HepG2 (cell line): ENCODE data around the gene ATL2. TPM values are rescaled to one million over a fixed set of nuclear protein-coding genes. Genes with fewer than 3 reads are reported as not detected.

ENCODE experiments used
- CSRNP2 ChIP-seq: sonication (generic); formaldehyde crosslinking; conservative IDR thresholded peaks from 2 replicates; pipeline ENCODE4 v1.8.0; 2022; ENCODE audit warnings: low read depth, missing genetic modification reagents
- EZH2 ChIP-seq: conservative IDR thresholded peaks from 2 replicates; pipeline ENCODE4 v1.6.1; 2012; ENCODE audit warnings: mild to moderate bottlenecking, low read depth, low read length, moderate library complexity
- GFI1 ChIP-seq: sonication (generic); formaldehyde crosslinking; IDR thresholded peaks from 2 replicates; pipeline ENCODE4 v1.5.0; 2020; ENCODE audit warnings: missing genetic modification reagents, mild to moderate bottlenecking, borderline replicate concordance
- GTF2F1 ChIP-seq: fragments of 150-350 bp; IDR thresholded peaks from 2 replicates; pipeline ENCODE4 v1.6.1; 2014; ENCODE audit warnings: low read length
- RBM39 ChIP-seq: fragments of 200-400 bp; formaldehyde crosslinking; IDR thresholded peaks from one replicate; pipeline ENCODE4 v1.6.1; 2018; ENCODE audit warnings: antibody characterized with exemption, mild to moderate bottlenecking, low read depth, low read length; ENCODE audit not compliant: poor library complexity, severe bottlenecking
- RFX5 ChIP-seq: IDR thresholded peaks from 2 replicates; pipeline ENCODE4 v1.6.1; 2011; ENCODE audit warnings: low read depth, low read length, improper control_type of control experiment
- SALL2 ChIP-seq: sonication (generic); formaldehyde crosslinking; IDR thresholded peaks from 2 replicates; pipeline ENCODE4 v1.8.1; 2023; ENCODE audit warnings: mild to moderate bottlenecking, missing genetic modification reagents, inconsistent platforms
- STAG1 ChIP-seq: sonication (generic); formaldehyde crosslinking; IDR thresholded peaks from 2 replicates; pipeline ENCODE4 v1.4.0; 2020; ENCODE audit warnings: missing genetic modification reagents
- TFDP1 ChIP-seq: IDR thresholded peaks from 2 replicates; pipeline ENCODE4 v1.6.1; 2016; ENCODE audit warnings: missing compliant biosample characterization, missing genetic modification reagents, borderline replicate concordance
- THAP9 ChIP-seq: sonication (generic); formaldehyde crosslinking; IDR thresholded peaks from 2 replicates; pipeline ENCODE4; 2020; ENCODE audit warnings: missing genetic modification reagents, mild to moderate bottlenecking, borderline replicate concordance
- ZBTB44 ChIP-seq: sonication (generic); formaldehyde crosslinking; IDR thresholded peaks from 2 replicates; pipeline ENCODE4 v1.4.0; 2020; ENCODE audit warnings: missing genetic modification reagents
- ZFP37 ChIP-seq: sonication (generic); formaldehyde crosslinking; IDR thresholded peaks from 2 replicates; pipeline ENCODE4 v1.4.0; 2020; ENCODE audit warnings: missing genetic modification reagents, borderline replicate concordance
- ZNF275 ChIP-seq: sonication (generic); formaldehyde crosslinking; IDR thresholded peaks from 2 replicates; pipeline ENCODE4 v1.8.0; 2022; ENCODE audit warnings: missing genetic modification reagents, mild to moderate bottlenecking, inconsistent platforms, borderline replicate concordance
- ZNF414 ChIP-seq: sonication (generic); formaldehyde crosslinking; IDR thresholded peaks from 2 replicates; pipeline ENCODE4 v1.5.0; 2020; ENCODE audit warnings: missing genetic modification reagents
- ZNF510 ChIP-seq: sonication (generic); formaldehyde crosslinking; IDR thresholded peaks from 2 replicates; pipeline ENCODE4 v1.4.0; 2020; ENCODE audit warnings: low read depth, mild to moderate bottlenecking, missing genetic modification reagents
- ZNF770 ChIP-seq: sonication (generic); formaldehyde crosslinking; IDR thresholded peaks from 2 replicates; pipeline ENCODE4 v1.5.0; 2020; ENCODE audit warnings: mild to moderate bottlenecking, missing genetic modification reagents
- ZSCAN31 ChIP-seq: sonication (generic); formaldehyde crosslinking; IDR thresholded peaks from 2 replicates; pipeline ENCODE4 v1.5.0; 2020; ENCODE audit warnings: low read depth, mild to moderate bottlenecking, missing genetic modification reagents
- polyA plus RNA-seq, 8 experiments: library from polyadenylated mRNA; depleted of rRNA in 3 of 8; stranded (reverse) in 7 of 8; unstranded in 1 of 8; fragments of >200 nt; fragmentation: Illumina TruSeq in 4 of 8; extraction: Trizol in 4 of 8; gene quantifications; 2 replicates each; pipeline versions ENCODE4 v1.2.1 to v1.2.3, GENCODE V29; 2011 to 2016; ENCODE audit warnings: low read depth in 4 of 8, missing spikeins in 1 of 8, mixed read lengths in 1 of 8; ENCODE audit not compliant: insufficient read depth in 1 of 8
- total RNA-seq, 5 experiments: library from RNA; depleted of rRNA; stranded (reverse); fragments of >200 nt; fragmentation: Illumina TruSeq; extraction: Trizol; gene quantifications; 2 replicates each; pipeline ENCODE4 v1.2.3, GENCODE V29; 2016; ENCODE audit warnings: low read depth in 1 of 5

ATL2 gene
- total and polyA plus RNA-seq, 2 of the 13 experiments (the other 11 are each of a cell fraction or from before 2014, with no cell fraction given), result 56.5 to 119 TPM

- TF ChIP-seq ZBTB44 (CRISPR knock-in tag) (no peak), GTF2F1 (no peak), SALL2 (CRISPR knock-in tag) (no peak), CSRNP2 (no peak), ZFP37 (CRISPR knock-in tag) (no peak), ZNF275 (no peak), ZNF510 (no peak), ZSCAN31 (CRISPR knock-in tag) (peak; percentile 89), ZNF414 (no peak), THAP9 (CRISPR knock-in tag) (no peak), STAG1 (CRISPR knock-in tag) (no peak), ZNF770 (CRISPR knock-in tag) (no peak), RBM39 (no peak), RFX5 (no peak), EZH2 (no peak), TFDP1 (CRISPR knock-in tag) (peak; percentile 43; the same call in 1 of the 2 replicates), GFI1 (no peak)
Measured at GRCh38 chr2:38405917-38406596, 29.0 kb upstream of the ATL2 start (continued).
